Neutrophil (primary cell): ENCODE data around the gene ICAM3.

Experiments
- H3K27ac ChIP-seq: fragments of 200-600 bp; sonication (generic); 2 replicates; pipeline ENCODE4 v1.5.1; 2016; ENCODE audit warnings: mild to moderate bottlenecking, moderate library complexity
- H3K27me3 ChIP-seq: fragments of 200-600 bp; sonication (generic); 2 replicates; pipeline ENCODE4 v1.6.0; 2016; ENCODE audit warnings: mild to moderate bottlenecking
- H3K36me3 ChIP-seq: fragments of 200-600 bp; sonication (generic); 2 replicates; pipeline ENCODE4 v1.5.1; 2017
- H3K4me1 ChIP-seq, 2 experiments: fragments of 200-600 bp in 1 of 2; sonication (generic) in 1 of 2; 1 replicate in 1 of 2; 2 replicates in 1 of 2; pipeline versions ENCODE4 v1.5.1 to v1.6.1; 2013 to 2016; ENCODE audit warnings: low read depth in 1 of 2, low read length in 1 of 2, mild to moderate bottlenecking in 1 of 2, moderate library complexity in 1 of 2; ENCODE audit not compliant: control insufficient read depth in 1 of 2, insufficient read depth in 1 of 2
- H3K4me3 ChIP-seq, 2 experiments: fragments of 200-600 bp in 1 of 2; sonication (generic) in 1 of 2; 1 replicate in 1 of 2; 2 replicates in 1 of 2; pipeline ENCODE4 v1.5.1; 2013 to 2016; ENCODE audit warnings: low read depth in 1 of 2, low read length in 1 of 2, mild to moderate bottlenecking in 1 of 2, moderate library complexity in 1 of 2
- H3K9me3 ChIP-seq: fragments of 200-600 bp; sonication (generic); 2 replicates; pipeline ENCODE4 v1.5.1; 2016
- CTCF ChIP-seq: fragments of 200-600 bp; sonication (generic); IDR thresholded peaks from 2 replicates; pipeline ENCODE4 v1.5.1; 2016; ENCODE audit warnings: antibody characterized with exemption

ICAM3 gene

GRCh38 chr19:10328558-10329429, 10.6 kb downstream of the ICAM3 start:
- H3K27ac ChIP-seq = no peak overlapping the region
- H3K4me1 ChIP-seq = peaks cover 15 to 17% of the 10 kb centered on the region in 2 experiments
- H3K27me3 ChIP-seq = no peaks in the 10 kb centered on the region
- H3K4me3 ChIP-seq = no peak overlapping the region
- no peak for TF ChIP-seq CTCF
- peaks cover 87% of the 10 kb centered on the region for H3K36me3 ChIP-seq
- no peaks in the 10 kb centered on the region for H3K9me3 ChIP-seq

- H3K36me3 ChIP-seq = peaks cover 87% of the 10 kb centered on the region
- H3K27me3 ChIP-seq = no peaks in the 10 kb centered on the region
- no peak overlapping the region for H3K4me3 ChIP-seq
- H3K9me3 ChIP-seq = no peaks in the 10 kb centered on the region
- no peak for TF ChIP-seq CTCF
- no peak overlapping the region for H3K27ac ChIP-seq
- peaks cover 8 to 13% of the 10 kb centered on the region in 2 experiments for H3K4me1 ChIP-seq
These were observed 11.6 kb downstream of the ICAM3 start for GRCh38 chr19:10327793-10328192.

GRCh38 chr19:10325732-10326131, 13.7 kb downstream of the ICAM3 start:
- no peaks in the 10 kb centered on the region for H3K4me1 ChIP-seq
- TF ChIP-seq CTCF = no peak
- H3K4me3 ChIP-seq = no peak overlapping the region
- H3K36me3 ChIP-seq = peaks cover 99% of the 10 kb centered on the region
- H3K9me3 ChIP-seq = no peaks in the 10 kb centered on the region
- H3K27me3 ChIP-seq = no peaks in the 10 kb centered on the region
- no peak overlapping the region for H3K27ac ChIP-seq

GRCh38 chr19:10321874-10322835, 17.3 kb downstream of the ICAM3 start:
- no peaks in the 10 kb centered on the region for H3K27me3 ChIP-seq
- TF ChIP-seq CTCF = no peak
- no peak overlapping the region for H3K27ac ChIP-seq
- H3K9me3 ChIP-seq = no peaks in the 10 kb centered on the region
- no peak overlapping the region for H3K4me3 ChIP-seq
- no peaks in the 10 kb centered on the region for H3K4me1 ChIP-seq
- peaks cover 99% of the 10 kb centered on the region for H3K36me3 ChIP-seq

GRCh38 chr19:10321417-10321797, 18.0 kb downstream of the ICAM3 start:
- no peak for TF ChIP-seq CTCF
- no peaks in the 10 kb centered on the region for H3K4me1 ChIP-seq
- H3K27me3 ChIP-seq = no peaks in the 10 kb centered on the region
- peaks cover 99% of the 10 kb centered on the region for H3K36me3 ChIP-seq
- no peaks in the 10 kb centered on the region for H3K9me3 ChIP-seq
- no peak overlapping the region for H3K27ac ChIP-seq
- H3K4me3 ChIP-seq = no peak overlapping the region
